ENCODE measurements around the gene PCDHGB2.
"Not testable (repeated sequence)": the region's sequence is repeated elsewhere in the genome, so short reads cannot be mapped to it uniquely, and the experiment has no call there.

Gene PCDHGB2

DNA sequence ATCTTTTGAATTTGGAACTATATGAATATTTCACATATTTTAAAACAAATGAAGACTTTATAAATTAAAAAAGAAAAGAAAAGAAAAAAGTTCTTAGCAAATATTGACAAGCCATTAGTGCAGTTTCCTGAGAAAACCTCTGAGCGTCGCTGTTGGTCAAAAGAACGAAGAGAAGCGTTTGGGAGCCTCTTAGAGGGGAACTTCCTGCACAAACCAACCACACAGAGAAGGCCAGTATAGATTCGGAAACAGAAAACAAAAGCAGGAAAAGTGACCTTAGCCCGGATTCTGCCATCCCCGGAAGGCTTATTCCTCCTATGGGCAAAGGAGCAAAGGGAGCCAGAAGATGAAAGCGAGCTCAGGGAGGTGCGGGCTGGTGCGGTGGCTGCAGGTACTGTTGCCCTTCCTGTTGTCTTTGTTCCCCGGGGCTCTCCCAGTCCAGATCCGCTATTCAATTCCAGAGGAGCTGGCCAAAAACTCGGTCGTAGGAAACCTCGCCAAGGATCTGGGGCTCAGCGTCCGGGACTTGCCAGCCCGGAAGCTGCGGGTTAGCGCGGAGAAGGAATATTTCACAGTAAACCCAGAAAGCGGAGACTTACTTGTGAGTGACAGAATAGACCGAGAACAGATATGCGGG lies at the start of gene PCDHGB2:
Gene PCDHGB2 (plus strand): TSS at position 205 of the 637 bp plus-strand sequence. CDS start 142 bp downstream, at position 347.
- Histone ChIP-seq H3K27ac (ENCODE audit: low read length) (no peak within 1 kb of the TSS), H3K9ac (ENCODE audit: low read length) (no peak within 1 kb of the TSS), H3K4me1 (ENCODE audit: control insufficient read depth, low read depth, low read length) (no peaks in the 10 kb centered on the region), H3K9me3 (ENCODE audit: control insufficient read depth, low read depth, low read length) (peaks cover 29% of the 10 kb centered on the region), H3K36me3 (ENCODE audit: control insufficient read depth, low read depth, low read length) (no peaks in the 10 kb centered on the region), H3K4me3 (ENCODE audit: low read length) (no peak within 1 kb of the TSS), H3K27me3 (ENCODE audit: control insufficient read depth, insufficient read depth, low read length) (no peaks in the 10 kb centered on the region)

DNA sequence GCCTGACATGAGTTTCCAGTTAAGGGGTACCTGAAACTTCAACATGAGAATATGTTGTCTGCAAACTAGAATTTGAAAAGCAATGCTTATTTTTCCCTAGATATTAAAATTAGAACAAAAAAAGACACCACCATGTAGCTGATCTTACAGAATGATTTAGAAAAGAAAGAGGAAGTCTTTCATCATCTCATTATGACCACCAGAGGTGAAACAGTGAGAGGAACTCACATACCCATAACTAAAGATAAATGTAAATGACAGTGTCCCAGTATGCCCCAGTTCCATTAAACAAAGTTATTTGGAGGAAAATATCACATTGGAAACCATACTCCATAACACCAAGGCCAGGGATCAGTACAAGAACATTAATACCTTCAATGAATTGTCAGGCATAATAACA lies 46.1 kb upstream of the PCDHGB2 start:
- Histone ChIP-seq H3K4me3 (ENCODE audit: low read length) (no peak overlapping the region), H3K27ac (ENCODE audit: low read length) (no peak overlapping the region), H3K27me3 (ENCODE audit: control insufficient read depth, insufficient read depth, low read length) (no peaks in the 10 kb centered on the region), H3K36me3 (ENCODE audit: control insufficient read depth, low read depth, low read length) (peaks cover 16% of the 10 kb centered on the region), H3K9ac (ENCODE audit: low read length) (no peak overlapping the region), H3K9me3 (ENCODE audit: control insufficient read depth, low read depth, low read length) (peaks cover 13% of the 10 kb centered on the region), H3K4me1 (ENCODE audit: control insufficient read depth, low read depth, low read length) (no peaks in the 10 kb centered on the region)

DNA sequence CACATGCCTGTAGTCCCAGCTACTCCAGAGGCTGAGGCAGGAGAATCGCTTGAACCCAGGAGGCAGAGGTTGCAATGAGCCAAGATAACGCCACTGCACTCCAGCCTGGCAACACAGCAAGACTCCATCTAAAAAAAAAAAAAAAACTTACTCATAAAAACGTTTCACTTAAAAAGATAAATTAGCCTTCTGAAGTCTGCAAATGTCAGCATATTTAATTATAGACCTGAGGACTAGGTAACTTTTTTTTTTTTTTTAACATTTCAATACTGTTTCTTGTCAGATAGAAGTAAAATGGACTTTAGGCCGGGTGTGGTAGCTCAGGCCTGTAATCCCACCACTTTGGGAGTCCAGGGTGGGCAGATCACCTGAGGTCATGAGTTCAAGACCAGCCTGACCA lies 42.8 kb upstream of the PCDHGB2 start:
- H3K4me3 ChIP-seq (ENCODE audit: low read length); H3K27ac ChIP-seq (ENCODE audit: low read length); H3K9ac ChIP-seq (ENCODE audit: low read length); H3K27me3 ChIP-seq (ENCODE audit: control insufficient read depth, insufficient read depth, low read length); H3K4me1 ChIP-seq (ENCODE audit: control insufficient read depth, low read depth, low read length): not testable (repeated sequence)
- Histone ChIP-seq H3K36me3 (ENCODE audit: control insufficient read depth, low read depth, low read length) (peaks cover 28% of the 10 kb centered on the region), H3K9me3 (ENCODE audit: control insufficient read depth, low read depth, low read length) (peaks cover 26% of the 10 kb centered on the region)

DNA sequence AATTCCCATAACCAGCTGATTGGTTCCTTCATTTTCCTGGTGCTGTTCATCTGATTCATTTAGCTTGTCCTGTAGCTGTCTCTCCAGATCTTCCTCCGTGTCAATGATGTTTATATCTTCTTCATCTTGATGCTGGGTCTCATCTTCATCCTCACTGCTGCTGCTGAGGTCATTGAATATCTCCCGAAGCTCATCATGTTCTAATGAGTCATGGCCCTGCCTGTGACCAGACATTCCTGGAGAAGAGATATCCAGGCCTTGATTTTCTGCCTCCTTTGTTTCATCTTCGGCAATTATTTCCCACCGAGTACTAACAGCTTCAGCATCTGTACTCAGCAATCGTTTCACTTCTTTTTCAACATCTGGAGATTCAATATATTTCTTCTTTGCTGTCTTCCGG lies 40.6 kb upstream of the PCDHGB2 start:
- Histone ChIP-seq H3K9me3 (ENCODE audit: control insufficient read depth, low read depth, low read length) (peaks cover 26% of the 10 kb centered on the region), H3K27me3 (ENCODE audit: control insufficient read depth, insufficient read depth, low read length) (no peaks in the 10 kb centered on the region), H3K4me3 (ENCODE audit: low read length) (peak overlapping the region; percentile 96), H3K4me1 (ENCODE audit: control insufficient read depth, low read depth, low read length) (no peaks in the 10 kb centered on the region), H3K9ac (ENCODE audit: low read length) (no peak overlapping the region), H3K27ac (ENCODE audit: low read length) (no peak overlapping the region), H3K36me3 (ENCODE audit: control insufficient read depth, low read depth, low read length) (peaks cover 28% of the 10 kb centered on the region)

DNA sequence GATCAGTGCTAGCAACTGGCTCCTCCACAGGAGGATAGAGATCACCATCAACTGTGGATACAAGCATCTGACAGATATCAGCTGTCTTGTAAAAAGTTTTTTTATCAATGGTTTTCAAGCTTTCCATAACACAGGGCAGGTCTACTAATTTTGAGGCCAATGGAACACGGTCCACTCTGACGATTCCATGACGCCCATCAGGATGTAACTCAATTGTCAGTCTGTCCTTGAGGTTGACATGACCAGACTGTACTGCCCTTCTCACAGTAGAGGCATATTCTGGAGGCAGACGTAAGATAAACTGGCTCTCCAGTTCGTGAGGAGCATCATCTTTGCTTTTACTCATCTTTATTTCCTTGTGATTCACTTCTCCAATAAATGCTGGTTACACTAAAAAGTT lies 40.1 kb upstream of the PCDHGB2 start:
- Histone ChIP-seq H3K4me3 (ENCODE audit: low read length) (peak overlapping the region; percentile 96), H3K27ac (ENCODE audit: low read length) (no peak overlapping the region), H3K27me3 (ENCODE audit: control insufficient read depth, insufficient read depth, low read length) (no peaks in the 10 kb centered on the region), H3K9me3 (ENCODE audit: control insufficient read depth, low read depth, low read length) (peaks cover 26% of the 10 kb centered on the region), H3K4me1 (ENCODE audit: control insufficient read depth, low read depth, low read length) (no peaks in the 10 kb centered on the region), H3K36me3 (ENCODE audit: control insufficient read depth, low read depth, low read length) (peaks cover 28% of the 10 kb centered on the region), H3K9ac (ENCODE audit: low read length) (peak overlapping the region; percentile 98)

DNA sequence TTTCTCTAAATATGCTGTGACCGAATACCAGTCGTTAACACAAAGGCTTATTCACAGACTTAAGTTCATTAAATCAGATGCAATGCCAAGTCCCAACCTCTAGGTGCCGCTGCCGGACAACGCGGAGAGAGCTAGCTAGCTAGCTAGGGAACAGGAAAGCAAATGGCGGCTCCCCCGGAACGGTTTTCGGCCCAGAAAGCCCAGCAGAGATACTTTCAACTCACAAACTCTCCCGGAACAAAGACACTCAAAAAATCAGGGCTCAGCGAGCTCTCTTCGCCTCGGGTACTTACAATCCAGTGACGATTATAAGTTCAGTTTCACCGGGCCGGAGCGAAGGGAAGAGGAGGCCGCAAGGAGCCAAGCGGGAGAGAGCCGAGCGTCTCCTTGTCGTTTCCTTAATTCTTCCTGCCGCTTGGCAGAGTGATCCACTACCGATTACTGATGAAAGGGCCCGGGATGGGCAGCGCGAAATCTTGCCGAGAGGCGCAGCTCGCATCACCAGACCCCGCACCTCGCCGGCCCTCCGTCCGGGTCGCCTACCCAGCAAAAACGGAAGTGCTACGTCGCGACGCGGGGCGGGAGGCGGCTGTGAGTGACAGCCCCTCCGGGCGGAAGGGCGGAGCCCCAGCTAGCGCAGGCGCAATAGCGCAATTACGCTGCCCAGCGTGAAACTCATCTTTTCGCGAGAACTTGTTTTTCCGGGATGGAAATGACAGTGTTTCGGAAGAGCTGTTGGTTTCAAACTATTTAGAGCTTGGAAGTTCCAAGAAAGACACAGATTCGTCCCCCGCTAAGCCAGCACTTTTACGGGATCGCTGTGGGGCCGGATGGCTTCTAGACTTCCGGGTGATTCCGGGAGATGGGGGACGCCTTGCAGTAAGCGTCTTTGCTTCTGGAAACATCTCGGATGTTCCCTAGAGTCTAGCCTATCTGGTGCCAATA lies 39.3 kb upstream of the PCDHGB2 start, which contains the start of gene TAF7:
Gene TAF7 (minus strand): TSS at position 560 of the 945 bp plus-strand sequence. CDS start 740 bp downstream, outside the sequence.
- peak within 1 kb of the TSS; percentile 96 for H3K4me3 ChIP-seq (ENCODE audit: low read length)
- peak within 1 kb of the TSS; percentile 98 for H3K9ac ChIP-seq (ENCODE audit: low read length)
- H3K9me3 ChIP-seq (ENCODE audit: control insufficient read depth, low read depth, low read length) = peaks cover 26% of the 10 kb centered on the region
- H3K27ac ChIP-seq (ENCODE audit: low read length) = peak within 1 kb of the TSS; percentile 97
- H3K27me3 ChIP-seq (ENCODE audit: control insufficient read depth, insufficient read depth, low read length) = no peaks in the 10 kb centered on the region
- peaks cover 28% of the 10 kb centered on the region for H3K36me3 ChIP-seq (ENCODE audit: control insufficient read depth, low read depth, low read length)
- no peaks in the 10 kb centered on the region for H3K4me1 ChIP-seq (ENCODE audit: control insufficient read depth, low read depth, low read length)

DNA sequence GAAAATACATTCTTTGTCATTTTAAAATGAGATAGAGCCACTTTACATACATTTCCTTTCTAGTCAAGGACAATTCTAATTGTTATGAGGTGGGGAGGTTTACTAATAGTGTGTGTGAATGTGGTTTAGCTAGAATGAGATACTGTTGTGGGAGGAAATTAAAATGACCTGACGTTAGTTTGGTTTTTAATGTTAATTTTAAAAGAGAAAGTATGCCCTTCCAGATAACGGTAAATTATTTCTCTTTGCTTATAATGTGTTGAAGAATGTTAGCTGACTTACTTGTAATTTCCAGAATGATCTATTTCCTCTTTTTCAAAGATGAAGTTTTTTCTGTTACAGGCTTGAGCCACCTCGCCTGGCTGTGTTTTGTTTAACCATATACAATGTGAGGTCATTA lies 37.5 kb upstream of the PCDHGB2 start:
- Histone ChIP-seq H3K4me3 (ENCODE audit: low read length) (no peak overlapping the region), H3K9ac (ENCODE audit: low read length) (no peak overlapping the region), H3K27me3 (ENCODE audit: control insufficient read depth, insufficient read depth, low read length) (no peaks in the 10 kb centered on the region), H3K36me3 (ENCODE audit: control insufficient read depth, low read depth, low read length) (peaks cover 20% of the 10 kb centered on the region), H3K27ac (ENCODE audit: low read length) (no peak overlapping the region), H3K4me1 (ENCODE audit: control insufficient read depth, low read depth, low read length) (no peaks in the 10 kb centered on the region), H3K9me3 (ENCODE audit: control insufficient read depth, low read depth, low read length) (peaks cover 23% of the 10 kb centered on the region)

DNA sequence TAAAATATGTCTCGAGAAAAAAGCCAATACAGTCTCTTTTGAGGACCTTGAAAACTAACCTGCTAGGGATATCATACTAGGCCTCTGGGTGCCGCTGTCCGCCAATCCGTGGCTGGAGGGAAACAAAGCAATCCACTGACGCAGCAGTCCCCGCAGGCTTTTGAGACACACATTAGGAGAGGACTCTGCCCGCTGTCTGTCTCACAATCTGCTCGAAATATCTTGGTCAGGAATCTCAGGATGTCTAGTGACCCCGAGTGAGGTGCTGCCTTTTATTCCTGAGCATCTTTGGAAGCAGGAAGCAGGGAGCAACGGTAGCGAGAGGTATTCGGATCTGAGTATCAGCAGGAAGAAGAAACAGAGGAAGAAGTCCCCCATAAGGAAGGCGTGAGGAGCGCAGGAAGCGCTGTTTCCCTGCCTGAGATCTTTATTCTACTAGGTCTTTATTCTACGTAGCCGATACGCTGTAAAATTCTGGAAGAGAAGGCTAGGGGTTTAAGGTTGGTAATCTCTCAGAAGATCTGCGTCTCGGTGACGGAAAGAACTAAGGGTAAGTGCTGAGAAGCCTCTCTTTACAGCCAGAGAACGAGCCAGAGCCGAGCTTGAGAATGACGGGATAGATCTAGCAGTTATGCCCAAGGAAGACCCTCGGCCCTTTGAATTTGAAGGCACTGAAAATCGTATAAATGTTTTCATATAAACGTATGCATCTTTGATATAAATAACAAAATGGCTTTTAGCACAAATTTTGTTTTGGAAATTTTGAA lies 33.5 kb upstream of the PCDHGB2 start:
- Histone ChIP-seq H3K36me3 (ENCODE audit: control insufficient read depth, low read depth, low read length) (no peaks in the 10 kb centered on the region), H3K4me3 (ENCODE audit: low read length) (peak overlapping the region; percentile 64), H3K4me1 (ENCODE audit: control insufficient read depth, low read depth, low read length) (no peaks in the 10 kb centered on the region), H3K9me3 (ENCODE audit: control insufficient read depth, low read depth, low read length) (peaks cover 4% of the 10 kb centered on the region), H3K9ac (ENCODE audit: low read length) (peak overlapping the region; percentile 57), H3K27ac (ENCODE audit: low read length) (peak overlapping the region; percentile 55), H3K27me3 (ENCODE audit: control insufficient read depth, insufficient read depth, low read length) (no peaks in the 10 kb centered on the region)

DNA sequence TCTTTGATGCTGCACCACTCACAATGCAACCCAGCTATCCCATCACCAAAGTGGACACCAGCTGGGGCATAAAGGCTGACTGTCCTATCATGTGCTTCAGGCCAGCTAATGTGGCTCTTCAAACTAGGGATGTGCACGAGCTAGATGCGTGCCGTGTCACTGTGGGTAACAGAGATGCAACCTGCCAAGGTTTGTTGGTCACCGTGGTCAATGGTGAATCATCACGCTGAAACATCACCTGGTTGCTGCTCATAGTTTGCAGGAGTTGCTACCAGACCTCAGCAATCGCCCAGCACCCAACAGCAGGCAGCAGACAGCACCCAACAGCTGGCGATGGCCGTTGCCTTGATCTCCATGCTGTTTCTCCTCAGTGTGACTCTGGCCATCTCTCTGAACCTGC lies 31.6 kb upstream of the PCDHGB2 start:
- no peaks in the 10 kb centered on the region for H3K4me1 ChIP-seq (ENCODE audit: control insufficient read depth, low read depth, low read length)
- peaks cover 8% of the 10 kb centered on the region for H3K9me3 ChIP-seq (ENCODE audit: control insufficient read depth, low read depth, low read length)
- H3K27ac ChIP-seq (ENCODE audit: low read length) = no peak overlapping the region
- H3K36me3 ChIP-seq (ENCODE audit: control insufficient read depth, low read depth, low read length) = no peaks in the 10 kb centered on the region
- no peak overlapping the region for H3K4me3 ChIP-seq (ENCODE audit: low read length)
- H3K9ac ChIP-seq (ENCODE audit: low read length) = no peak overlapping the region
- H3K27me3 ChIP-seq (ENCODE audit: control insufficient read depth, insufficient read depth, low read length) = no peaks in the 10 kb centered on the region

DNA sequence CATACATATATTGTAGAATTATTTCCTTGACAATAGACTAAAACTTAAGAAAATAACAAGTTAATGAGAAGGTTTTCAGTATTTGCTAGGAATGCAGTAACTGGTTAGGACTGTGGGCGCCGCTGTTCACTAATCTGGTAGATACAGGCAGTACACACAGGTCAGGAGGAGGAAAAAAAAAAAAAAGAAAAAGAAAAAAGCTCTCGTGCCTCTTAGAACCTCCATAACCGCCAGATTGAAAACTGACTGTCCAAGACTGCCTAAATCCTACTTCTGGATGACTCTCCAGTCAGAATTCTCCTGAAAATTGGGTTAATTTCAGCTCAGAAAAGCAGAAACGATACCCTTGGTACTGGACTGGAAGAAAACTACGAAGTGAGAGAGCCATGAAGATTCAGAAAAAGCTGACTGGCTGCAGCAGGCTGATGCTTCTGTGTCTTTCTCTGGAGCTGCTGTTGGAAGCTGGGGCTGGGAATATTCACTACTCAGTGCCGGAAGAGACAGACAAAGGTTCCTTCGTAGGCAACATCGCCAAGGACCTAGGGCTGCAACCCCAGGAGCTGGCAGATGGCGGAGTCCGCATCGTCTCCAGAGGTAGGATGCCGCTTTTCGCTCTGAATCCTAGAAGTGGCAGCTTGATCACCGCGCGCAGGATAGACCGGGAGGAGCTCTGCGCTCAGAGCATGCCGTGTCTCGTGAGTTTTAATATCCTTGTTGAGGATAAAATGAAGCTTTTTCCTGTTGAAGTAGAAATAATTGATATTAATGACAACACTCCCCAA lies 29.3 kb upstream of the PCDHGB2 start, which contains the start of gene PCDHGA1:
Gene PCDHGA1 (plus strand): TSS at position 216 of the 782 bp plus-strand sequence.
- Histone ChIP-seq H3K4me1 (ENCODE audit: control insufficient read depth, low read depth, low read length) (no peaks in the 10 kb centered on the region), H3K9me3 (ENCODE audit: control insufficient read depth, low read depth, low read length) (peaks cover 8% of the 10 kb centered on the region), H3K9ac (ENCODE audit: low read length) (no peak within 1 kb of the TSS), H3K36me3 (ENCODE audit: control insufficient read depth, low read depth, low read length) (no peaks in the 10 kb centered on the region), H3K27ac (ENCODE audit: low read length) (no peak within 1 kb of the TSS), H3K27me3 (ENCODE audit: control insufficient read depth, insufficient read depth, low read length) (no peaks in the 10 kb centered on the region), H3K4me3 (ENCODE audit: low read length) (no peak within 1 kb of the TSS)
